Daoy (cell line): Measurements from ENCODE around the gene COX4I1. TPM values are rescaled to one million over a fixed set of nuclear protein-coding genes. Genes with fewer than 3 reads are reported as not detected.
A peak's percentile ranks its signal among the peaks of the same experiment; 100 is the strongest.

Experiments
- DNase-seq: peaks from one replicate; pipeline ENCODE4 v3.0.0-alpha.2; 2015; ENCODE audit warnings: low read depth
- total RNA-seq: library from RNA; depleted of rRNA; stranded (reverse); fragments of >200 nt; shearing (Covaris generic); gene quantifications from 2 replicates; pipeline ENCODE4 v1.2.3, GENCODE V29; 2014

Gene COX4I1
- total RNA-seq, 1 experiment from 2014 or later = 540 TPM

GRCh38 chr16:85767531-85767930 lies 32.0 kb upstream of the COX4I1 start:
- DNase-seq = peak; percentile 90

DNA sequence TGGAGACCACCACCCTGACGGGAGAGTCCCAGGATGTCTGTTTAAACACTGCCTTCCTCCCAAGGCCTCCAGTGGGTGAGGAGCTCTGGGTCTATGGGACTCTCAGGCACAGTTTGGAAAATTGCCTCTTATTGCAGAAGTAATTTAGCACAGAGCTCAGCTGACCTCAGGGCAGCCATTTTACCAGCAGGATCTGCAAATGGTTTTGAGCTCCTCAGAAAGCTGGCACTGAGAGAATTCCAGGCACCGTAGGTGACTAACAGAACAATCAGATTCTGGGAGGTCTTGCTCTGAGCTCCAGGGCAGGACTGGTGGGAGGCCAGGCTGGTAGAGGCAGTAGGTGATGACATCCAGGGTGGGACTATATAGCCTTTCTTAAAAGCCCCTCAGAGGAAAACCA lies 31.3 kb upstream of the COX4I1 start:
- DNase-seq = no peak

GRCh38 chr16:85770741-85771140 lies 28.8 kb upstream of the COX4I1 start:
- no peak for DNase-seq

GRCh38 chr16:85773044-85773443 lies 26.5 kb upstream of the COX4I1 start:
- DNase-seq = no peak

DNA sequence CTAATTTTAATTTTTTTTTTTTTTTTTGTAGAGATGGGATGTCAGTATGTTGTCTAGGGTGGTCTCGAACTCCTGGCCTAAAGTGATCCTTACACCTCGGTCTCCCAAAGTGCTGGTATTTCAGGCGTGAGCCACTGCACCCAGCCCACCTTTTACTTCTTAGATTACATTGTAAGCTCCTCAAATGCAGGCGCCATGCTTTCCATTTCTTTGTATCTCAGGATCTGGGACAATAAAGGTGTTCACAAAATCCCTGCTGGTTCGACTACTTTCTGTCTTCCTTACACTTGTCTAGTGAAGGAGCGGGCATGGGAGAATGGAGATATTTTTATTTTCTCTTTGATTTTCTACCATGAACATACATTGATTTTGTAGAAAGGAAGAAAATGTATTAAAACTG lies 25.4 kb upstream of the COX4I1 start:
- DNase-seq = no peak

DNA sequence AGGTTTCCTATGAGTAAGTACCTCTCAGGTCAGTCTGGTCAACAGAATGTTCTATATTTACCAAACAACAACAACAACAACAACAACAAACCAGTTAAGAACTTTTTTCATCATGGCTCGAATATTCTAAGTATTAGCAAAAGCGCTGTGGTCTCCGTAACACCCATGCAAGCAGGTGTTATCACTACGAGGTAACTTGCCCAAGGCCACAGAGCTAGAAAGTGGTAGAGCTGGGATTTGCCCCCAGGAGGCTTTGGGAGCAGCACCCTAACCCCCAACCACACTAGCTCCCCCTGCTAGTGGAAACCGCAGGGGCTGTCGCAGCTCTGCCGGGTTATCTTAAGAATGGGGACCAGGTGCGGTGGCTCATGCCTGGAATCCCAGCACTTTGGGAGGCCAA lies 24.7 kb upstream of the COX4I1 start:
- no peak for DNase-seq

GRCh38 chr16:85777583-85778310 lies 21.7 kb upstream of the COX4I1 start:
- DNase-seq = peak; percentile 46

DNA sequence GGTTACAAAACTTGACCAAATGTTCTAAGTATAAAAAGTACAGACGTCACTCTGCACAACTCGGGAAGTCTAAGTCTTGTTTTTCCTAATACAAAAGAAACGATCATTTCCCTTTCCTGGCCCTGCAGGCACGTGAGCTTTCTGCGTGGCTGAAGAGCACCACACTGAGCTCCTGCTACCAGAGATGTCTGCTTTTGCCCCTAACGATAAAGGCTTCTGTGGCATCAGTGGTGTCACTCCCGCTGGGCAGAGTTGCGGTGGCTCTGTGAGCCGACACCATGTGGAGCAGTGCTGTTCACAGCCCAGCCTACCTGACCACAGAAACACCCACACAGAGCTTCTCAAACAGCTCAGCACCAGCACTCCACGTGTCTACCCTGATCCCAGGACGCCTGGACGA lies 20.6 kb upstream of the COX4I1 start:
- no peak for DNase-seq

DNA sequence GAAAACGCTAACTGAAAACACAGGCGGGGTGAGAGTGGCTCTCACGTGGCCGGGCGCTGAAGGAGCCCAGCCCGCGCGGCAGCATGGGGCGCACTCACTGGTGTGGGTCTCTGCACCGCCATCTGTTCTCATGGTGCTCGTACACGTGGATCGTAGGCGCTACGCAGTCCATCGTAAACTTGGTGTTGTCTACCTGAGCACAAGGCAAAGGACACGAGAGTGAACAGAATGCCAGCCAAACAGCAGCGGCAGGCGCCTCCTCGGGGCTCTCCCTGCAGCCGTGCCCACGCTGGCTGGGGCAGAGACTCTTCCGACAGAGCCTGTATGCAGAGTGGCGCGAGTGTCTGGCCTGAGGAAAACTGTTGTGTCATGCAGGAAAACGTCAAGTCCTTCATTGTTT lies 19.2 kb upstream of the COX4I1 start:
- DNase-seq = no peak

- DNase-seq = no peak
Measured at GRCh38 chr16:85781156-85781555, 18.3 kb upstream of the COX4I1 start.

- no peak for DNase-seq
Measured at GRCh38 chr16:85781695-85782370, 17.7 kb upstream of the COX4I1 start.

DNA sequence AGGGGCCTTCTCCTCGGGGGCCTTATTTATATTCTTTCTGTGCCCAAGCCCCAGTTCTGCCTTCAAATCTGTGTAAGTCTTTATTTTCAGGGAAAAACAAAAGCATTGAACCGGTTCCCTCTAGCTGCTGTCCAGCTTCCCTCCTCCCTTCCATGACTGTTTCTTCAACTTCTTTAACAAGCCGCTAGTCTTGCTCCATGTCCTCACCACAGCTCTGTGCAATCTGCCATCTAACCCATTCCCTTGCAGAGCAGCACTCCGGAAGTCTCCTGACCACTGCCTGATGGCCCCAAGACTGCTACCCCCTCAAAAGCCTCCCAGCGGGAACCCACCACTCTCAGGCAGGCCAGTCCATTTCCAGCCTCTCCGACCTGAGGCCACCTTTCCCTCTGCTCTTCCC lies 17.0 kb upstream of the COX4I1 start:
- DNase-seq = no peak

DNA sequence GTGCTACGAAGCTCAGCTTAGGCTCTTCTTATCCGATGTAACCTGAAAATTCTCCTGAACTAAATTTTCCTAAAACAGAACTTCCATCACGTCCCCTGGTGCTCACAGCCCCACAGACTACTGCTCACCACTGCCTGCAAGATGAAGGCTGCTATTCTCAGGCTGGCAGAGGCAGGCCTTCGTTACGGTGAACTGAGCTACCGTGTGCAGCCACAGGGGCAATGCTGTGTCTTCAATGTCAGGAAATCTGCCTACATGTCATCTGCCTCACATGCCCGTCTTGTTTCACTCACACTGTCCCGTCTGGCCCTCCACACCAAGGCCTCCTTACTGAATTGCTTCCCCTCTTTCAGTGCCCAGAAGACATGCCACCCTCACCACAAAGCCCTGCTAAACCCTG lies 16.1 kb upstream of the COX4I1 start:
- no peak for DNase-seq

DNA sequence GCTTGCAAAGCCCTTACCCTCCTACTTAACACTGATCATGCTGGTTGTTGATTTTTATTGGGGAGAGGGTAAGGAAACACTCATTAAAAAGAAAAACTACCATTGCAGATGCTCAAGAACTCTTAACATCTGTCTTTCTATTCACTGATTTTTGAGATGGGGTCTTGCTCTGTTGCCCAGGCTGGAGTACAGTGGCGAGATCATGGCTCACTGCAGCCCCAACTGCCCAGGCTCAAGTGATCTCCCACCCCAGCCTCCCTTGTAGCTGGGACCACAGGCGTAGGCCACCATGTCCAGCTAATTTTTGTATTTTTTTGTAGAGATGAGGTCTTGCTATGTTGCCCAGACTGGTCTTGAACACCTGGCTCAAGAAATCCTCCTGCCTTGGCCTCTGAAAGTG lies 14.7 kb upstream of the COX4I1 start:
- no peak for DNase-seq

GRCh38 chr16:85785927-85786326 lies 13.6 kb upstream of the COX4I1 start:
- no peak for DNase-seq

DNA sequence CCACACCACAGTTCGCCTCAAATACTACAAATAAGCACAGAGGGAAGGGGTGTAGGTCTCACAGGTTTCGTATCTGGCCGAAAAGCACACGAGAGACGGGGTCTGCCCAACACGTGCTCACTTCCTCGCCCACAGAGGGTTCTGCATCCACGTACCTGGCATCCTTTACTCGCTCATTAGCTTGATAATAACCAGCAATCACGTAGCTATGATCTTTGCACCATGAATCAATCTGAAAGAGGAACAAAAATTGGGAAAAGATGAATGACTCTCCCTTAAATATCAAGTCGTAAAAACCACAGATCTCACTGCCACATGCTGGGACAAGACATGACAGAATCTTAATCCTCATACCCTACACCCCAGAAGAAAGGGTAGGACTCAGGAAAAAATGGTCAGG lies 10.7 kb upstream of the COX4I1 start:
- no peak for DNase-seq

DNA sequence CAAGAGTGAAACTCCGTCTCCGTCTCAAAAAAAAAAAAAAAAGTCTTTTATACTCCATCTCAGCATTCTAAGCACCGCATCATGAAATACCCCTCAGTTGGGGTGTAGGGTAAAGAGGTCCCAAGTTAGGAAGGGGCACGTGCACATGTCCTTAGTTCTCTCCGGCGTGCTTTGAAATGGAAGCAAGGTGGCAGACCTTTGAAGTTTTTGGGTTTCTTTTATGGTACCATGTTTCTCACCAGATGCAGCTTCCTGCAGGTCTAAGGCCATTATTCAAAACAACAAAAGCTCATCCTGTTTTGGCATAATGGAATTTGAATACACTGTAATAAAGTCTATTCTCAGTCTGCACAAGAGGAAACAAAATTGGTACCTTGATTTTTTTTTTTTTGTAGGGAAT lies 9.7 kb upstream of the COX4I1 start:
- DNase-seq = no peak

GRCh38 chr16:85793662-85794298 lies 5.7 kb upstream of the COX4I1 start:
- DNase-seq = no peak

DNA sequence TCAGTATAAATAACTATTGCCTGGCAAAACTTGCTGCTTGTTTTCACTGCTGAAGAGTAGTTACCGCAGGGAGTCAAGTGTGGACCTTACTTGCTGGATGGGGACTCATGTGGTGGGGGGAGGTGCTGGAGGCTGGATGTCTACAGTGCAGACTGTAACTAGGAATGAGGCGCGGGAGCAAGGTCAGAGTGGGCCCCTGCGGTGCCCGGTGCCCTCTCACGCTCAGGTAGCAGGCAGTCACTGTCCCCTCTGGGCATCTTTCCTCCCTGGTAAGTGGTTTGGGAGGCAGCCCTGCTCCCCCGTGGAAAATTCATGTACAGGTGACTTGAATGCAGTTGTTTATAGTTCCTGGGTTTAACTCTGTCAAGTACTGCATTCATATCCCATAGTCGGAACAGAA lies 4.8 kb upstream of the COX4I1 start:
- no peak for DNase-seq

- DNase-seq = no peak
Measured at GRCh38 chr16:85796152-85796551, 3.3 kb upstream of the COX4I1 start.

GRCh38 chr16:85796599-85796998 lies 2.9 kb upstream of the COX4I1 start:
- DNase-seq = no peak

DNA sequence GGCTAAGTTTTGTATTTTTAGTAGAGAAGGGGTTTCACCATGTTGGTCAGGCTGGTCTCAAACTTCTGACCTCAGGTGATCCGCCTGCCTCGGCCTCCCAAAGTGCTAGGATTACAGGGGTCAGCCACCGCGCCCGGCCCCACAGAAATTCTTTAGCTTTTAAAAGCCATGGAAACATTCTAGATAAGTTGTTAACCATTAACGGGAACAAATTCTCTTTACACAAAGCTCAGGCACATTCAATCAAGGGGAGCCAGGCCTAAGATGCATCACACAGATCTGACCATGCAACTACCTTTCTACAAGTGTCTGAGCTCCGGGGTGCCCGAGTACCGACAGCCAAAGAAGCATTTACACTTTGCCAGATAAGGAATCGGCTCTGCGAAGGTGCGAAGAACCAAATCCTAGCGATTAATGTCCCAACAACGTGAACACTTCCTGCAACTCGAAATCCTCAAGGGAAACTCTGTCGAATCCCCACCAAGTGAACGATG lies 1.2 kb upstream of the COX4I1 start:
- DNase-seq = no peak

- peak; percentile 28 for DNase-seq
Measured at GRCh38 chr16:85798901-85799496, 496 bp upstream of the COX4I1 start.
